GM18499 (cell line): ENCODE data around the gene TMEM200C.

Experiments
- ATAC-seq: cut with Tn5 transposase; IDR thresholded peaks from one replicate; pipeline ENCODE4 v1.9.1; 2021; ENCODE audit warnings: moderate number of reproducible peaks; ENCODE audit not compliant: insufficient read depth, unreplicated experiment

Gene TMEM200C

DNA sequence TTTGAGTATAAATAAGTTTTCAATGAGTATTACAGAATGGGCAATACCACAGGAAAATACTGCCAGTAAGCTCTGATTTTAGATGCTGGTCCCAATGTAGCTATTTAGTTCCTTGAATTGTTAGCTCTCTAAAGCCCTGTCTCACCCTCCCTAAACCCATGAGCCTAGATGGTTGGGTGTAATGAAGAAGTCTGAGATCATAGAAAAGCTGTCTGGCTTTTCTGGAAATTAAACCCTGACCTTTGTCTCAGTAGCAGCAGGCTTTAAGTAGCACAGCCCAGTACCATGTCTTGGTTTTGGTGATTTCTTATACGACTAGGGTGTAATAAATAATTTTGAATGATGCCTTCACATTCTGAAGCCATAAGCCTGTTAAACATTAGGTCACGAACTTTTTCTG lies 55.3 kb downstream of the TMEM200C start:
- no peak for ATAC-seq

DNA sequence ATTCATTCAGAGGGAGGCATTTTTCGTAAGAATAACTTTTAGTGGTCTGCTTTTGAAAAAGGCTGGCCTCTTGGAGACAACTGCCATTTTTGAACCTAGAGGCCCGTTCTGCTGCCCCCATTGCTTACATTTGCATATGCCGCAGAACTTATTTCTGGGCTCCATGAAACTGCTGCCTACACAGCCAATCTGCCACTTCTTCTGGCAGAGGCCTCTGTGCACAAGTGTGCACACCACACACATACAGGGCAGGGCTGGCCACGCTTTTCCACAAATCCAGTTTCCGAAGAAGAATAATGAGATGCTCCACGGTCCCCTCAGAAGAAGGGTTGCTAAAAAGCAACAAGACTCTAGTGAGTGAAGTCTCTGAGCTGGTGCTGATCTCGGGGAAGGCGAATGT lies 56.2 kb downstream of the TMEM200C start:
- ATAC-seq: no peak
